ENCODE measurements around the gene ASCL1. TPM values are rescaled to one million over a fixed set of nuclear protein-coding genes. Genes with fewer than 3 reads are reported as not detected.

ASCL1 gene
- polyA plus RNA-seq, 1 of the 3 experiments (the other 2 are of a cell fraction): 0.21 TPM

GRCh38 chr12:102958073-102958829 lies 777 bp downstream of the ASCL1 start:
- no peaks in the 10 kb centered on the region; the same call in 1 of the 2 replicates for H3K27me3 ChIP-seq (ENCODE audit: insufficient read depth)
- WGBS (ENCODE audit: low lambda C conversion rate): 5% methylated on average over 39 of the region's 83 CpGs

GRCh38 chr12:102958830-102959176 lies 1.3 kb downstream of the ASCL1 start:
- Histone ChIP-seq H3K27ac (ENCODE audit: low read depth in 2 of 2, low read length in 1 of 2) (peak overlapping the region in 1 of 2 experiments; percentile 86; a peak in 1 of 4 replicates), H3K9me2 (no peaks in the 10 kb centered on the region), H3K4me2 (peak overlapping the region; percentile 68; the same call in 1 of the 2 replicates), H3K79me2 (ENCODE audit: insufficient read depth) (no peaks in the 10 kb centered on the region), H3K9me3 (no peaks in the 10 kb centered on the region), H3K27me3 (ENCODE audit: insufficient read depth) (no peaks in the 10 kb centered on the region; the same call in 1 of the 2 replicates), H3F3A (replicated peaks; ENCODE audit: insufficient read depth) (no peaks in the 10 kb centered on the region), H3K4me3 (ENCODE audit: low read depth in 2 of 2, low read length in 1 of 2) (peak overlapping the region in 1 of 2 experiments; percentile 40; a peak in 2 of 4 replicates), H3K4me1 (ENCODE audit: control insufficient read depth in 1 of 2, insufficient read depth in 2 of 2, low read depth in 1 of 2, low read length in 1 of 2) (peaks cover 0 to 2% of the 10 kb centered on the region in 2 experiments; a peak in 1 of 4 replicates), H2AFZ (ENCODE audit: low read depth) (no peak overlapping the region), H3K9ac (no peak overlapping the region), H3K36me3 (replicated peaks in 1 of 2; ENCODE audit: control insufficient read depth in 1 of 2, insufficient read depth in 2 of 2, low read length in 1 of 2) (no peaks in the 10 kb centered on the region), H4K20me1 (ENCODE audit: insufficient read depth) (no peaks in the 10 kb centered on the region)
- TF ChIP-seq SMC3 (IDR thresholded peaks at IDR 0.05; ENCODE audit: low read depth, low read length) (no peak), PBX3 (IDR thresholded peaks at IDR 0.05) (no peak), GABPA (IDR thresholded peaks at IDR 0.05; ENCODE audit: low read depth) (no peak), MEF2A (IDR thresholded peaks at IDR 0.05; ENCODE audit: borderline replicate concordance, low read depth) (no peak), JUND (IDR thresholded peaks at IDR 0.05) (no peak), MAX (IDR thresholded peaks at IDR 0.05; ENCODE audit: low read depth) (no peak), EP300 (IDR thresholded peaks at IDR 0.05; ENCODE audit: borderline replicate concordance in 1 of 2, low read depth in 1 of 2, low read length in 1 of 2) (no peak)
- TF ChIP-seq, protein P1, sequence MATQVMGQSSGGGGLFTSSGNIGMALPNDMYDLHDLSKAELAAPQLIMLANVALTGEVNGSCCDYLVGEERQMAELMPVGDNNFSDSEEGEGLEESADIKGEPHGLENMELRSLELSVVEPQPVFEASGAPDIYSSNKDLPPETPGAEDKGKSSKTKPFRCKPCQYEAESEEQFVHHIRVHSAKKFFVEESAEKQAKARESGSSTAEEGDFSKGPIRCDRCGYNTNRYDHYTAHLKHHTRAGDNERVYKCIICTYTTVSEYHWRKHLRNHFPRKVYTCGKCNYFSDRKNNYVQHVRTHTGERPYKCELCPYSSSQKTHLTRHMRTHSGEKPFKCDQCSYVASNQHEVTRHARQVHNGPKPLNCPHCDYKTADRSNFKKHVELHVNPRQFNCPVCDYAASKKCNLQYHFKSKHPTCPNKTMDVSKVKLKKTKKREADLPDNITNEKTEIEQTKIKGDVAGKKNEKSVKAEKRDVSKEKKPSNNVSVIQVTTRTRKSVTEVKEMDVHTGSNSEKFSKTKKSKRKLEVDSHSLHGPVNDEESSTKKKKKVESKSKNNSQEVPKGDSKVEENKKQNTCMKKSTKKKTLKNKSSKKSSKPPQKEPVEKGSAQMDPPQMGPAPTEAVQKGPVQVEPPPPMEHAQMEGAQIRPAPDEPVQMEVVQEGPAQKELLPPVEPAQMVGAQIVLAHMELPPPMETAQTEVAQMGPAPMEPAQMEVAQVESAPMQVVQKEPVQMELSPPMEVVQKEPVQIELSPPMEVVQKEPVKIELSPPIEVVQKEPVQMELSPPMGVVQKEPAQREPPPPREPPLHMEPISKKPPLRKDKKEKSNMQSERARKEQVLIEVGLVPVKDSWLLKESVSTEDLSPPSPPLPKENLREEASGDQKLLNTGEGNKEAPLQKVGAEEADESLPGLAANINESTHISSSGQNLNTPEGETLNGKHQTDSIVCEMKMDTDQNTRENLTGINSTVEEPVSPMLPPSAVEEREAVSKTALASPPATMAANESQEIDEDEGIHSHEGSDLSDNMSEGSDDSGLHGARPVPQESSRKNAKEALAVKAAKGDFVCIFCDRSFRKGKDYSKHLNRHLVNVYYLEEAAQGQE (IDR thresholded peaks at IDR 0.05; ENCODE audit: low read depth, low read length): no peak
- DNase-seq: no peak
- POLR2A ChIA-PET: no interaction called here
- WGBS (ENCODE audit: low lambda C conversion rate): 32% methylated on average over 9 of the region's 15 CpGs
- CTCF ChIA-PET: interaction anchor here (1.1 to 3.4 kb wide), 2 partner anchors 10 kb away, joined by 3 to 10 read pairs; no protein-coding TSS in a partner anchor

More at GRCh38 chr12:102958073-102958829, 777 bp downstream of the ASCL1 start:
- Histone ChIP-seq H3K4me3 (ENCODE audit: low read depth in 2 of 2, low read length in 1 of 2) (peak overlapping the region; percentile 40 to 56), H3K36me3 (replicated peaks in 1 of 2; ENCODE audit: control insufficient read depth in 1 of 2, insufficient read depth in 2 of 2, low read length in 1 of 2) (no peaks in the 10 kb centered on the region), H3F3A (replicated peaks; ENCODE audit: insufficient read depth) (no peaks in the 10 kb centered on the region), H4K20me1 (ENCODE audit: insufficient read depth) (no peaks in the 10 kb centered on the region), H3K4me1 (ENCODE audit: control insufficient read depth in 1 of 2, insufficient read depth in 2 of 2, low read depth in 1 of 2, low read length in 1 of 2) (peaks cover 0 to 2% of the 10 kb centered on the region in 2 experiments; a peak in 1 of 4 replicates), H3K4me2 (peak overlapping the region; percentile 68), H3K9ac (no peak overlapping the region), H3K9me2 (no peaks in the 10 kb centered on the region), H3K9me3 (no peaks in the 10 kb centered on the region), H2AFZ (ENCODE audit: low read depth) (peak overlapping the region; percentile 51; the same call in 1 of the 2 replicates), H3K27ac (ENCODE audit: low read depth in 2 of 2, low read length in 1 of 2) (peak overlapping the region in 1 of 2 experiments; percentile 86; a peak in 2 of 4 replicates), H3K79me2 (ENCODE audit: insufficient read depth) (no peaks in the 10 kb centered on the region)
- DNase-seq: peak; percentile 80
- TF ChIP-seq, protein P1 (IDR thresholded peaks at IDR 0.05; ENCODE audit: low read depth, low read length): no peak
- TF ChIP-seq EZH2phosphoT487 (IDR thresholded peaks at IDR 0.05; ENCODE audit: borderline replicate concordance, low read depth) (no peak), EP300 (IDR thresholded peaks at IDR 0.05; ENCODE audit: borderline replicate concordance in 1 of 2, low read depth in 1 of 2, low read length in 1 of 2) (no peak), NRF1 (IDR thresholded peaks at IDR 0.05; ENCODE audit: low read depth, low read length) (no peak)
- POLR2A ChIA-PET: interaction anchor here (0.7 kb wide), 1 partner anchor 545 kb away, joined by 3 read pairs; no protein-coding TSS in a partner anchor
- CTCF ChIA-PET: interaction anchor here (0.8 to 3.4 kb wide), 4 partner anchors 10 to 545 kb away, joined by 3 to 10 read pairs (median 3); no protein-coding TSS in a partner anchor
